GM12878 (cell line): ENCODE measurements around the gene TCF12. TPM values are rescaled to one million over a fixed set of nuclear protein-coding genes. Genes with fewer than 3 reads are reported as not detected.

Experiments used
- CHD4 ChIP-seq: fragments of 200-600 bp; sonication (generic); IDR thresholded peaks from 2 replicates; pipeline ENCODE4 v1.6.1; 2016; ENCODE audit warnings: mild to moderate bottlenecking
- CUX1 ChIP-seq: IDR thresholded peaks from 2 replicates; pipeline ENCODE4 v1.6.1; 2012; ENCODE audit warnings: improper control_type of control experiment, low read depth, low read length; ENCODE audit not compliant: insufficient replicate concordance
- ESRRA ChIP-seq: IDR thresholded peaks from 2 replicates; pipeline ENCODE4 v1.6.1; 2012; ENCODE audit warnings: mild to moderate bottlenecking, low read length, improper control_type of control experiment
- FOS ChIP-seq: IDR thresholded peaks from 3 replicates; pipeline ENCODE4 v1.6.1; 2011; ENCODE audit warnings: borderline replicate concordance; ENCODE audit not compliant: insufficient read length; ENCODE audit errors: extremely low read depth
- LARP7 ChIP-seq: fragments of 450-650 bp; IDR thresholded peaks from 2 replicates; pipeline ENCODE4 v1.6.1; 2017; ENCODE audit warnings: mild to moderate bottlenecking
- NFYA ChIP-seq: IDR thresholded peaks from 2 replicates; pipeline ENCODE4 v1.6.1; 2011; ENCODE audit warnings: low read depth, mild to moderate bottlenecking, low read length, improper control_type of control experiment, borderline replicate concordance
- NKRF ChIP-seq: fragments of 450-650 bp; conservative IDR thresholded peaks from 2 replicates; pipeline ENCODE4 v1.6.1; 2017; ENCODE audit warnings: mild to moderate bottlenecking, moderate library complexity
- RB1 ChIP-seq: fragments of 450-650 bp; formaldehyde crosslinking; IDR thresholded peaks from 2 replicates; pipeline ENCODE4 v1.6.1; 2017; ENCODE audit warnings: mild to moderate bottlenecking, borderline replicate concordance
- RELB ChIP-seq: fragments of 450-650 bp; IDR thresholded peaks from 2 replicates; pipeline ENCODE4 v1.6.1; 2017; ENCODE audit warnings: low read depth, mild to moderate bottlenecking, moderate library complexity
- SKIL ChIP-seq: fragments of 450-650 bp; IDR thresholded peaks from 2 replicates; pipeline ENCODE4 v1.6.1; 2017; ENCODE audit warnings: mild to moderate bottlenecking, low read depth, inconsistent platforms; ENCODE audit not compliant: poor library complexity, severe bottlenecking
- SP1 ChIP-seq: IDR thresholded peaks from one replicate; pipeline ENCODE4 v1.6.1; 2011; ENCODE audit warnings: low read depth, low read length
- STAT1 ChIP-seq: fragments of 450-650 bp; conservative IDR thresholded peaks from 2 replicates; pipeline ENCODE4 v1.6.1; 2014; ENCODE audit warnings: antibody characterized with exemption, mild to moderate bottlenecking
- TBL1XR1 ChIP-seq: IDR thresholded peaks from 2 replicates; pipeline ENCODE4 v1.6.1; 2012; ENCODE audit warnings: low read depth, low read length, improper control_type of control experiment
- USF1 ChIP-seq: IDR thresholded peaks from 2 replicates; pipeline ENCODE4 v1.6.1; 2011; ENCODE audit warnings: borderline replicate concordance, low read depth, mild to moderate bottlenecking, moderate library complexity, mixed read lengths, low read length; ENCODE audit not compliant: insufficient read depth; ENCODE audit errors: extremely low read length
- ZSCAN29 ChIP-seq: fragments of 450-650 bp; IDR thresholded peaks from 2 replicates; pipeline ENCODE4 v1.6.1; 2017; ENCODE audit warnings: mild to moderate bottlenecking, moderate library complexity
- polyA plus RNA-seq, 11 experiments: library from polyadenylated mRNA; depleted of rRNA in 4 of 11; unstranded in 6 of 11; stranded (reverse) in 5 of 11; fragments of >200 nt; fragmentation: Nextera tagmentation in 4 of 11; fragmentation: Illumina TruSeq in 1 of 11; extraction: Ambion mirVana in 4 of 11; extraction: Trizol in 1 of 11; gene quantifications; 1 replicate in 1 of 11; 2 replicates in 10 of 11; pipeline versions ENCODE4 v1.2.1 to v1.2.3, GENCODE V29; 2011 to 2016; ENCODE audit warnings: inconsistent platforms in 2 of 11, missing spikeins in 2 of 11, low read depth in 1 of 11
- total RNA-seq, 4 experiments: library from RNA; depleted of rRNA in 3 of 4; stranded (reverse); fragments of >200 nt in 3 of 4; fragmentation: Illumina TruSeq in 1 of 4; extraction: Trizol in 1 of 4; gene quantifications; 2 replicates each; pipeline versions ENCODE4 v1.2.1 to v1.2.3, GENCODE V29; 2013 to 2021

The TCF12 gene
- total and polyA plus RNA-seq, 10 of the 15 experiments (the other 5 are each of a cell fraction or from before 2014, with no cell fraction given), result 8.2 to 70.9 (median 49.5) TPM

- TF ChIP-seq NKRF (no peak; the same call in 1 of the 2 replicates), RB1 (no peak; the same call in 1 of the 2 replicates), FOS (no peak), RELB (peak; percentile 77; the same call in 1 of the 2 replicates), LARP7 (no peak; the same call in none of the 2 replicates), SKIL (no peak), ESRRA (no peak), SP1 (peak; percentile 30), TBL1XR1 (peak; percentile 38; the same call in 1 of the 2 replicates), NFYA (no peak), CUX1 (no peak), USF1 (no peak), STAT1 (no peak), ZSCAN29 (no peak), CHD4 (no peak)
These were observed at the start of gene TCF12 (continued) for GRCh38 chr15:56918046-56918938.
